ENCODE data around the gene OSBPL6. TPM values are rescaled to one million over a fixed set of nuclear protein-coding genes. Genes with fewer than 3 reads are reported as not detected.
"Not testable (repeated sequence)": the region's sequence is repeated elsewhere in the genome, so short reads cannot be mapped to it uniquely, and the experiment has no call there.

OSBPL6 gene
- polyA plus RNA-seq, 10 donors = 4.6 to 7.0 (median 6.0) TPM

DNA sequence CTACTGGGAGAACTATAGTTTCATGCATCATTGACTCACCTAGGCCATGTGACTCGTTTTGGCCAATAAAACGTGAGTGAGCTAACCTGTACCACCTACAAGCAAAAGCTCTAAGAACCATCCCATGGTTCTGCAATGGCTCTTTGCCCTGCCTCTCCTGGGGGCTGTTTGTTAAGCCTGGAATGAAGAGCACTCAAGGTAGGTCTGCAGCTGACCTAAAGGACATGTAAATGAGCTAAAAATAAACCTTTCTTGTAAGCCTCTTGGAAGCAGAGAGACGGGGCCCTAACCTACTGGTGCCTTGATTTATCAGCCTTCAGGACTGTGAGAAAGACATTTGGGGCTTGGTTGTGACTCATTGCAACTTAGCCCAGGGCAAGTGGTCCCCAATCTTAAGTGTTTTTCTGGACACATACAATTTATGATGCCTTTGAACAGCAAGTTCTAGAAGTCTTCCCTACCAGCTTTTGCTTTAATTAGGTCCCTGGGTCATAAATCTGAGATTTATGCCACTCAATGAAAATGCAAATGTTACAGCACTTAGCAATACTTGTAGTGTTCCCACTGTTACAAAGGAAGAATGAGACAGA is 107.4 kb downstream of the OSBPL6 start:
- DNase-seq = no peak

DNA sequence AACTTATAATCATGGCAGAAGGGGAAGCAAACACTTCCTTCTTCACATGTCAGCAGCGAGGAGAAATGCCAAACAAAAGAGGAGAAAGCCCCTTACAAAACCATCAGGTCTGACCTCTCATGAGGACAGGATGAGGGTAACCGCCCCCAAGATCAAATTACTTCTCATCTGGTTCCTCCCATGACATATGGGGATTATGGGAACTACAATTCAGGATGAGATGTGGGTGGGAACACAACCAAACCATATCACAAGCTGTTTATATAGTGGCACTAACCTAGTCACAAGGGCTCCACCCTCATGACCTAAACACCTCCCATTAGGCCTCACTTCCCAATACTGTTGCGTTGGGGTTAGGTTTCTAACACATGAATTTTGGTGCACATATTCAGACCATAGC is 110.0 kb downstream of the OSBPL6 start:
- DNase-seq = no peak

DNA sequence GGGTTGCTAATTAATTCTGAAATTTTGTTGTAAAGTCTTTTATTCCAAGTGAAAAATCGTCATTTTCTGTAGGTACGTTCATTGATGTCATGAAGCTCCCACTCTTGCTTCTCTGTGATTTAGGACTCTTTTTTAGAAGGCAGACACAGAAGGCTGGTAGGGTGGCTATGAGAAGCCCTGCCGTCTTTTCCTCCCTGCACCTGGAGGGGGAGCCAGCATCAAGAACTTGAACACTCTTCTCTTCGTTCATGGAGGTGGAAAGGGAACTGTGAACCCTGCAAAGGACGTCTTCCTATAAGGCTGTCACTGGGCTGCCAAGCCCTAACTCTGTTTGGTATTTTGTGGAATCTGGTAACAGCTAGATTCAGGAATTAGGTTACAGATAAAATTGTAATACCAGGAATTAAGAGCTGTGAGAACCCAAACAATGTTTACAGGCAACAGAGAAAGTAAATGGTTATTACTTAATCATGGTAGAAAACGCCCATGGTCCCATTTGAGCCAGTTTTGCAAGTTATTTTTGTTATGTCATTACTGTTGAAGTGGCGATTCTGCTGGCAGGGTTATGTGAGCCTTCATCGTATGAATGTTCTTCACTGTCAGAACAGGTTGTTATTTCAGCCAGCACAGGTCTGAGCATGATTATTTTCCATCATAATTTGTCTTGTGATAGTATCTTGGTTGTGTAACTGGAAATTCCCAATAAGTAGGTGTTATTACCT is 112.2 kb downstream of the OSBPL6 start:
- peak; percentile 8 to 16 (median 14) for DNase-seq

DNA sequence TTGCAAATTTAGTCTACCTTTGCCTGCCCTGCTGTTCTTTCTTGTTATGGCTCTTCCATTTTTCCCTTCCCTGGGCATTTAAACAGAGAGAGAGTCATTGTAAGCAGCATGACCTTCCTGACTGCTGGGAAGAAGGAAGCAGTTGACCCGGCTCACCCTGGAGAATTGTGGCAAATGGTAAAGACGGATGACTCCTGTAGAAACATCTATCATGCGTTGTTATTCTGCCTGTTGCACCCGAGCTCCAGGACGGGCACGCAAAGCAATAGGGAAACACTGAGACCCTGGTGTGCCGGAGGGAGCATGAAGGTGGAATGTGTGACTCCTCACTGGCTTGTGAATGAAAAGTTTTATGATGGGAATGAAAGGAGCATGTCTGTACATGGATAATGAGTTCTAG is 113.3 kb downstream of the OSBPL6 start:
- no peak for DNase-seq

DNA sequence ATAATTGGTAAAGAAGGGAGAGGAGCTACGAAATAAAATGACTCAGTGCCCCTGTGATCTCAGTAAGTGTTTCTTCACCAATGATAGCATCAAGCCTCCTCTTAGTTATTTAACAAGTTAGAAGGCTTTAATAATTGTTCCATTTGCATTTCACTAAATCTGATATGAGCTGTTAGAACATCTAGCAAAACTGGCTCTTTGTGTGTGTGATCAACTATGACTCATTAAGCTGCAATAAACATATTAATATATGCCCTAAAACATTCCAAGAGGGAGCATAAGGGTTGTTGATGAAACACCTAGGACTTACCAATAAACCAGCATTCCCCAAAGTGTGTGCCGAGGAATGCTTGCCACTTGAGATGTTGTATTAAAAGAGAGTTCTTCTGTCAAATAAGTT is 115.2 kb downstream of the OSBPL6 start:
- no peak for DNase-seq

DNA sequence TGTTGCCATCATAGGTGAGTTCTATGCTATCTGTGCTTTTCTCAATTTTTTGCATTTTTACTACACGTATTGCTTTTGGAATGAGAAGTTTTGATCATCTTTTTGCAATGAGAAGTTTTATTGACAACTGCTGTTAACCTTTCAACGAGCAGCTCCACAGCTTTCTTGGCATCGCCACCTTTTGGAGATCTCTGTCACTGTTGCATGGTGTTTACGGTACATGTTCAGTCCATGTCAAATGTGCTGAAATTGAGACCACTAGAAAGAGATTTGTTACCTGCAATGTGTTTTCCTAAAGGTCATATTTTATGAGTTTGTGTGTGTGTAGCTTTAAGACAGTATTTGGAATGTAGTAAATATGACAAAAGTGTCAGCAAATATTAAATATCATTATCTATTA is 120.8 kb downstream of the OSBPL6 start:
- no peak for DNase-seq

DNA sequence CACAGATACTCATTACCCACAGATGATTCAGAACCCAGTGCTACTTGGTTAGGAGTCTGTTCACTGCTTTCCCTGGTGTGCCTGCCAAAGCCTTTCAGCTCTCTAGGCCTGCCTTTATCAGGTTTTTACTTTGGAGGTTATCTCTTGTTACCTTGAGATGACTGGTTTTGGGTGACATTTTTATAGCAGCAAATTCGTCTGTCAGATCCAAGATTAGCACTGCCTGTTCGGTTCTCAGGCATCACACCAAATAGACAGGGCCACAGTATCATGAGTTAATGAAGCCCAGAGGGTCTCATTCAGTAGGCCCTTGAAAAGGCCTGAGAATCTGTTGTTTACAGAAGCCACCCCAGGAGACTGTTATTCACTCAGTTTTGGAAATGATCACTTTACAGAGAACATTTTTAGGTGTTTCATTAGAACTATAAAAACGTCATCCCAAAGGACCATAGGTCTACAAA is 121.2 kb downstream of the OSBPL6 start:
- DNase-seq = no peak

DNA sequence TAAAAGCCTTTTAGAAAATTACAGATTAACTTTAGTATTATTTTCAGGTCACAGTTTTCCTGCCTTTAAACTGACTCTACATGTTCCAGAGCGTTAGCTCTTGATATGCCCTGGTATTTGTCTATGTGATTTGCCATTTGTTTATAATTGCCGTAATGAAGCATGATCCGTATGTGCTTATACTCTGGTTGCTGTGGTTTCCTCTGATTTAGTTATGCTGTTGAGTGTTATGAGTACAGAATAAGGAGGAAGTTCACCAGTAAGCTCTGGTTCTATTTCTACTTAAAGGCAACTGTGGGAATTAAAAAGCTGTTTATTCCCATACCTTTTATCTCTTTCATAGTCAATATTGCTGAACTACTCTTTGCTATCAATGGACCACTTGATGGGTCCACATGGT is 123.5 kb downstream of the OSBPL6 start:
- no peak for DNase-seq

DNA sequence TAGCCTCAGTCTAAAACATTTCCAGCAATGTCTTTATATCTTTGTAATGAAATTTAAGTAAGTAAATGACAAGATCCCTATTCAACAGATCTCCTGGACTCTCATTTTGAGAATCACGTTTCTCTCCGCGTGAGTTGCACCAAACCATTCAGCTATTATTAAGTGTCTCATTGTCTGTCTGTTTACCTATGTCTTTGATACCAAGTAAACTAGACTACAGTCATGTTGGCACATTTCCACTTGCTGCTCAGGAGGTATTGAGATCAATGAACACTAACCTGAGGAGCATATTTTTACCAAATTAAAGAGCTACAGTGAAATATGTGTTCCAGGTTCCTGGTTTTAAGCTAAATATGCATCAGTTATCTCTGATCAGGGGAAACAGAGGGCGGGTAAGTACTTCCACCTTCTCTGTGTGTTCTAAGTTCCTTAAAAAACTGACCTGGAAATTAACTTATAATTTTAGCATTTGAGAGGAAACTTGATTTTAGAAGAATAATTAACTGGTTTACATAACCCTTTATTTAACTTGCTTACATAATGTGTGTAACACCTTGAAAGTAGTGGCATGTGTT is 125.8 kb downstream of the OSBPL6 start:
- DNase-seq = no peak

DNA sequence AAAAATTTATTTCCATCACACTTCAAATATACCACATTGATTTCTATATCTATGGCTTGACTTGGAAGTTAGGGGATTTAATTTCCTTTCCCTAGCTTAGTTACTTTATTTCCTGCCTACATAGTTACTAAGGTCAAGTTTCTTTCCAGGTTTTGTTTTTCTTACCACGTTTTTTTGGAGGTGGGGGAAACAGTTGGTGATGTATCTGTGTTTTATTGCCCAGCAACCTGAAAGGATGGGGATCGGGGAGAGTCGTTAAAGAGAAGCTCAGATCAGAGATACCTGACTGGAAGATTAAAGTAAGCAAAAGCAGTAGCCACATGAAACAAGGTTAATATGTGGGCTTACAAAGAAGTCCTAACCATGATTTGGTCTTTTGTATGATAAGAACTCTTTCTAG is 127.8 kb downstream of the OSBPL6 start:
- DNase-seq = no peak

DNA sequence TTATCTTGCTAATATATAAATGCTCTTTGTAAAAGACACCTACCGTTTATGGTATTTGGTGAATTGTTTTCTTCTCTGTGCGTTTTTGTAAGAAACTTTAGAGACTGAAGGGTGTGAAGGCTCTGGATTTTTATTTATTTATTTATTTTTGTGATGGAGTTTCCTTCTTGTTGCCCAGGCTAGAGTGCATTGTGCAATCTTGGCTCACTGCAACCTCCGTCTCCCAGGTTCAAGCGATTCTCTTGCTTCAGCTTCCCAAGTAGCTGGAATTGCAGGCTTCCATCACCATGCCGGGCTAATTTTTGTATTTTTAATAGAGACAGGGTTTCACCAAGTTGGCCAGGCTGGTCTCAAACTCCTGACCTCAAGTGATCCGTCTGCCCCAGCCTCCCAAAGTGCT is 129.0 kb downstream of the OSBPL6 start:
- not testable (repeated sequence) for DNase-seq

DNA sequence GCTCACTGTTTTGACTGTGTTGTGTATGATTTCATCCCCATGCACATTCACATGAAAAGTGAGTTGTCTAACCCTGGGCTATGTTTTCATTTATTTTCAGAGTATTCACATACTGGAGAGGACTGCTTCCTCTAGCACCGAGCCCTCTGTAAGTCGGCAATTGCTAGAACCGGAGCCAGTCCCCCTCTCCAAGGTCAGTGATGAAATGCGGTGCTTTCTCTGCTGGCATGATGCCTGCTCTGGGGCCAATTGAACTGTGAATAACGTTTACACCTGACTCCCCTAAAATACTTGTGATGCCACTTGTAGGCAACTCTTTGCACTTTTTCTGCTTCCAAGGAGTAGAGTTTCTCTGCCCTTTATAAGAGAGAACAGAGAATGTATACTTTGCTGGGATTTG is 129.8 kb downstream of the OSBPL6 start:
- DNase-seq = no peak

DNA sequence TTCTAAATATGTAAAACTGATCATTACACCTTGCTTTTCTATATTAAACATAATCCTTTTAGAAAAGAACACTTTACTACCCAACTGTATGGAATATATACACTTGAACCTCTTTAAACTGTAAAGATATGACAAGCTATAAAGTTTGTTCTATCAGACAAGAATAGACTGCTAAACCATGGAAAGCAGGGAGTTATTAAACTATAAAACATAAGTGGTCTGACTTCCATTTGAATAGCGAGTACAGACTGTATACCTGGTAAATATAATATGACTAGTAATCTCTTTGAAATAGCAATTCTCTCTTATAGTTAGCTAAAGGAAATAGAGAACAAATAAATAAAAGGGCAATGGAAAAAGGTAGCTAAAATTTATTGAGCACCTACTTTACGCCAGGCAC is 131.0 kb downstream of the OSBPL6 start:
- DNase-seq = no peak

DNA sequence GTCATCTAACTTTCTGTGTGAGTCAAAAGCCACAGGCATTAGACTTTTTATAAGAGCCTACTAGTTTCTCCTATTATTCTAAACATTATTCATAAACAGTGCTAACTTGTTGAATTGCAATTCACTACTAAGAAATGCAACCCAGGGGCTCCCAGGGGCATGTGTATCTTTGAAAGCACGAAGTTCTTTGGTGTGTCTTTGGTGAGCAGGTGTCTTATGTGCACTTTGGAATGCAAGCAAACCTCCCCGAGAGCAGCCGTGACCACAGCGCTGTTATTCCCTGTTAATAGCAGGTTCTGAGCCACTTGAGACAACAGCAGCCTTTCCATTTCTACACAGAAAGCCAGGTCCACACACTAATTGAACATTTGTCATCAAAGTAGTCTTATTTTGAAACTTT is 133.2 kb downstream of the OSBPL6 start:
- DNase-seq = no peak

DNA sequence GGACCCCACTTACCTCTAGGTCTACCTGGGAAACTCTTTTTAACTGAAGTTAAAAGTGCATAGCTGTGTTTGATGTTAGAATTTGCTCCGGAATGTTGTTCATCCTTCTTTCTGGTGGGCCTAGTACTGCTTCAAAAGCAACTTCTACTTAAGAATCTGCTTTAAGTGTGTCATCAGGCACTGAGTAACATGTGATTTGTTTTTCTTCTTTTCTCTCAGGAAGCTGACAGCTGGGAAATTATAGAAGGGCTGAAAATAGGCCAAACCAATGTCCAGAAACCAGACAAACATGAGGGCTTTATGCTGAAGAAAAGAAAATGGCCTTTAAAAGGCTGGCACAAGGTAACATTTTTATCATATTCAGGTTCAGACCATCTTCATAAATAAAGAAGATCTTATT is 133.7 kb downstream of the OSBPL6 start:
- peak in 1 of 3 donors; percentile 13 for DNase-seq

DNA sequence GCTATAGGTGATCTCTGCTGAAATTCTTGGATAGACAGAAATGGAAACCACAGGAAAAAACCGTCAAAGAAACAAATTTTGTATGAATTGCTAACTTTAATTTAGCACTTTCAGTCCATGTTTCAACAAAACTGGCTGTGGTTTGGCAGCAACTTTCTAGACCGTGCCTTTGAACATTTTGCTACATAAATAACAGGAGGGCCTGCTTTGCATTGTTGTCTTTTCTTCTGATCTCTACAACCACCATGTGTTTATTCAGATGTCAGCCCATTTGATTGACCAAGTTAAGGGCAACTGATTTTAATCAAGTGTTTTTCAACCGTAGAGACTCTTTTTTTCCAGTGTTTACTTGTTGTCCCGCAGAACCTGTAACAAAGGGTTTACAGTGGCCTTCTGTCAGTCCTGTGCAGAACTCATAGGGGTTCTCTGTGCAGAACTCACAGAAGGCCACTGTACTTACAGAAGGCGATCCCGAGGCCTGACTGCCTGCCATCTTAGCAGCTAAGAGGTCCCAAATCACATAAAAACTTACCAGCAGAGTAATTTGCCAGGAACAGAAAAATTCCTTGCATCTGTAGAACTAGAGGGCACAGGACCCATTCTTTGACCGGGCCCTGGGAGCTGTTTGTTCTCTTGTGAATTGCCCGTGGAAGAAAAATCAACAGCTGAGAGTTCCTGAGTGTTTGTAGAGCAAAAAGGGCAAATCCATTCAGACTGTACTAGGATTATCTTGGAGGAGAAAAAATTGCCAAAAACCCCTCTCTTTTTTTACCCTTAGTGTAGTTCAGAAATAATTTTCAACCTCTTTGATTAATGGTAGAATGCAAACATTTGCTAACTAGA is 136.1 kb downstream of the OSBPL6 start:
- no peak for DNase-seq

DNA sequence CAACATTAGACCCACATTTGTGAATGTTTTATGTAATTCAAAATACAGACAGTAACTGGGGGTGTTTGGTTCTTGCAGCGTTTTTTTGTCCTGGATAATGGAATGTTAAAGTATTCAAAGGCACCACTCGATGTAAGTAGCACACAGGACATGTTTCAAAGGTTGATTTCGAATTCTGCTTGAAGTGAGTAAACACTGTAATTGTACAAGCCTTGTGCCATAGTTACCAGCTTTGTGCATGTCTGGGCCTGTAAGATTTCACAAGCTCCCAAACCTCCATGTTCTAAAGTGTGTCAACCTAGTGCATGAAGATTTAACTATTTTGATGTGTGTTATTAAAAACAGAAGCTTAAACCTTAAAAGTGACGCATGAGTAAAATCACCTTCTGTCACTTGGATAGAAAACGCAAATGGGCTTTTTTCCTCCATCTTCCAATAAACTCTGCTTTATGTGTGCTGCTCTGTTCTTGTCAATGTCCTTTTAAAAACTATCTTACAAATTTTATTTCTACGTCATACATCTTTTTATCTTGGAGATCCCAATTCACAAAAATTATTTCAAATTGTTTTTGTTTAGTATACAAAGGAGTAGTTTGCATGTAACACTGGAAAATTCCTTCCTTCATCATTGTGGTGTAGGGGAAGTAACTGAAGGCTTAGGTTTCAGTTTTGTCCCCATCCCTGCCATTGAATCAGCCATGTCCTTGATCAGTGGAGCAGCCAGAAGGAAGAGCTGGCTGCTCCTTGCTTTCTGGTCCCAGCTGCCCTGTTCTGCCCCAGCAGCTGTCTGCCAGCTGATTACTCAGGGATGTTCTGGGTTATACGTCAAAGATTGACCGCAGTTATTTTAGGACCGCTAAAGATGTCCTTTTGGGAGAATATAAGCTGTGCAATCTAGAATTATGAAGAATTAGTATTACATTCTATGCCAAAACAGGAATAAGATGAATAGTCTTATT is 137.4 kb downstream of the OSBPL6 start:
- DNase-seq = peak; percentile 6 to 30 (median 13)

DNA sequence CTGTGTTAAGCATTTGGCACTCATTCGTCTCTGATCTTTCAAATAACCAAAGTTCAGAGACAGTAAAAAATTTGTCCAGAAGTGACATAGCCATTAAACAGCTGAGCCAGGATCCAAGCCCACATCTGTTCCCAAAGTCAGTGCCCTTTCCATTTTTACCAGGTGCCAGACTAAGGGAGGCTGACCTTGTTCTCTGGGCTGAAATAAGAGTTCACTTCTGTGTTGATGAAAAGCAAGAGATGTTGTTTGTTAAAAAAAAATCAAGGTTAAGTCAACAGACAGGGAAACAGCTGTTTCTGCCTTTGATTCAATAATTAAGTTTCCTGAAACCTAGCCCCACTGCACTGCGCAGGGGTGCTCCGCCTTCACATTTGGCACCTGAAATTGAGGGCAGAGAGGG is 139.5 kb downstream of the OSBPL6 start:
- DNase-seq = no peak

DNA sequence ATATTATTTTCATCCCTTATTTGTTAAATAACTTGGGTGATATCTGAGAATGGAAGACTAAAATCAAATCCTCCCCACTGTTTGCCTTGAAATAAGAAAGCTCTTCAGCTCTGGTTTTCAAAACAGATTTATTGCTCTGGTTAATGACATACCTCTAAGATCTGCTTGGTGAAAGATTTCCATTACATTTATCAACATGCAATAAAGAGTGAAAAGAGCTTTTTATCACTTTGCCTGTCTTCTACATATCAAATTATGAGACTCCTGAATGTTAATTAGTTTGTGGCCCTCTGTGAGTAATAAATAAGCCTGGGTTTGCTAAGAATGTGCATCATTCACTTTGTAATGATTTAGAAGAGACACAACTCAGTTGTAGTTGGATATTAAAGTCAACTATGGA is 140.9 kb downstream of the OSBPL6 start:
- DNase-seq = no peak

DNA sequence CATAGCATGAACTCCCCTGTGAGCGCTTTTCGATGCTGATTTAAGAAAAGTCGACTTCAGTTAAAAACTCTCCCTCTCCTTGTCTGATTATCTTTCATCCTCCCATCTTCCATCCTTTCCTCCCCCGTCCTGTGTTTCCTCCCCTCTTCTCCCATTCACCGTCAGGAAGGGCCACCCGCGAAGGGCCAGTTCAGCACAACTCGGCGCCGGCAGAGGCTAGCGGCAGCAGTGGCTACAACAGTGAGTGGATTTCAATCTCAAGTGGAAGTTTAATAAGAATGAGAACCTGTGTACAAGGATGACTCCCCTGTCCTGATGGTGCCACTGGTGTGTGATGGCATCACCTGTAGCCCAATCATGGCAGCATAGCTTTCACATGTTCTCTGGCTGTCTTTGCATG is 149.8 kb downstream of the OSBPL6 start:
- DNase-seq = no peak

DNA sequence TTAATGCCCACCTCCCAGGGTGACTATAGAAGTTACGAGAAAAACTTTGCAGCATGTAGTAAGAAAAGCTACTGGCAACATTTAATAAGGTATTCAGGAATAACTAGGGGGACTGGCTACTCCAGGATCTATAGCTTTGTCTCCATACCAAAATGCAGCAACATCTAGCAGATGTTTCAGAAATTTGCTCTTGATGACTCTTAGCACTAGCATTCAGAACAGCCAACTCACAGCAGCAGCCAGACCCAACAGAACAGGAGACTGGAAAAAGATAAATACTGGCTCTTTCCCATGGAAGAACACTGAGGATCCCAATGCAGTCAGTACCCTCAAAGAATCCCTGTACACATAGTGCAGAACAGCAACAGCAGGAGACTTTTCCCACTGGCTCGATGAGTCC is 151.6 kb downstream of the OSBPL6 start:
- DNase-seq = no peak
